HepG2 (cell line): Measurements from ENCODE around the gene WWTR1. TPM values are rescaled to one million over a fixed set of nuclear protein-coding genes. Genes with fewer than 3 reads are reported as not detected.
A peak's percentile ranks its signal among the peaks of the same experiment; 100 is the strongest.

Source experiments
- HMGXB3 ChIP-seq: sonication (generic); formaldehyde crosslinking; IDR thresholded peaks from 2 replicates; pipeline ENCODE4 v1.4.0; 2020; ENCODE audit warnings: missing genetic modification reagents, borderline replicate concordance
- HOMEZ ChIP-seq: IDR thresholded peaks from 2 replicates; pipeline ENCODE4 v1.6.1; 2016; ENCODE audit warnings: low read depth
- NR2F6 ChIP-seq, 2 experiments: IDR thresholded peaks; 2 replicates each; pipeline ENCODE4 v1.6.1; 2016; ENCODE audit warnings: antibody characterized with exemption in 1 of 2, mild to moderate bottlenecking in 1 of 2
- POGZ ChIP-seq: sonication (generic); formaldehyde crosslinking; IDR thresholded peaks from 2 replicates; pipeline ENCODE4 v1.4.0; 2020; ENCODE audit warnings: mild to moderate bottlenecking, missing genetic modification reagents
- PTBP1 ChIP-seq: fragments of 200-400 bp; formaldehyde crosslinking; IDR thresholded peaks from 2 replicates; pipeline ENCODE4 v1.6.1; 2018; ENCODE audit warnings: low read length, low read depth; ENCODE audit not compliant: poor library complexity, severe bottlenecking
- RELA ChIP-seq: sonication (generic); formaldehyde crosslinking; IDR thresholded peaks from 2 replicates; pipeline ENCODE4 v1.4.0; 2020; ENCODE audit warnings: missing genetic modification reagents
- RFXANK ChIP-seq: IDR thresholded peaks from 2 replicates; pipeline ENCODE4 v1.6.1; 2016
- RXRA ChIP-seq: sonication (generic); formaldehyde crosslinking; IDR thresholded peaks from 2 replicates; pipeline ENCODE4 v1.5.1; 2020; ENCODE audit warnings: missing genetic modification reagents
- SRSF9 ChIP-seq: fragments of 200-400 bp; formaldehyde crosslinking; IDR thresholded peaks from 2 replicates; pipeline ENCODE4 v1.6.1; 2018; ENCODE audit warnings: borderline replicate concordance, mild to moderate bottlenecking, low read depth, low read length; ENCODE audit not compliant: insufficient read depth, poor library complexity, severe bottlenecking
- TBP ChIP-seq: sonication (generic); formaldehyde crosslinking; IDR thresholded peaks from 2 replicates; pipeline ENCODE4 v1.5.0; 2020; ENCODE audit warnings: missing genetic modification reagents
- ZNF124 ChIP-seq: sonication (generic); formaldehyde crosslinking; IDR thresholded peaks from 2 replicates; pipeline ENCODE4 v1.4.0; 2020; ENCODE audit warnings: missing genetic modification reagents
- ZNF431 ChIP-seq: sonication (generic); formaldehyde crosslinking; IDR thresholded peaks from 2 replicates; pipeline ENCODE4 v1.9.0; 2022; ENCODE audit warnings: missing genetic modification reagents, low read depth, mild to moderate bottlenecking, borderline replicate concordance
- ZNF468 ChIP-seq: sonication (generic); formaldehyde crosslinking; IDR thresholded peaks from 2 replicates; pipeline ENCODE4 v1.8.0; 2022; ENCODE audit warnings: mild to moderate bottlenecking, moderate library complexity, missing genetic modification reagents
- ZNF510 ChIP-seq: sonication (generic); formaldehyde crosslinking; IDR thresholded peaks from 2 replicates; pipeline ENCODE4 v1.4.0; 2020; ENCODE audit warnings: low read depth, mild to moderate bottlenecking, missing genetic modification reagents
- ZNF572 ChIP-seq: sonication (generic); formaldehyde crosslinking; IDR thresholded peaks from 2 replicates; pipeline ENCODE4 v1.5.1; 2020; ENCODE audit warnings: mild to moderate bottlenecking, missing genetic modification reagents
- ZNF747 ChIP-seq: sonication (generic); formaldehyde crosslinking; IDR thresholded peaks from 2 replicates; pipeline ENCODE4 v1.8.1; 2023; ENCODE audit warnings: missing genetic modification reagents, mild to moderate bottlenecking, borderline replicate concordance
- polyA plus RNA-seq, 8 experiments: library from polyadenylated mRNA; depleted of rRNA in 3 of 8; stranded (reverse) in 7 of 8; unstranded in 1 of 8; fragments of >200 nt; fragmentation: Illumina TruSeq in 4 of 8; extraction: Trizol in 4 of 8; gene quantifications; 2 replicates each; pipeline versions ENCODE4 v1.2.1 to v1.2.3, GENCODE V29; 2011 to 2016; ENCODE audit warnings: low read depth in 4 of 8, missing spikeins in 1 of 8, mixed read lengths in 1 of 8; ENCODE audit not compliant: insufficient read depth in 1 of 8
- total RNA-seq, 5 experiments: library from RNA; depleted of rRNA; stranded (reverse); fragments of >200 nt; fragmentation: Illumina TruSeq; extraction: Trizol; gene quantifications; 2 replicates each; pipeline ENCODE4 v1.2.3, GENCODE V29; 2016; ENCODE audit warnings: low read depth in 1 of 5
- TF ChIP-seq, protein P1 (sequence below): sonication (generic); formaldehyde crosslinking; IDR thresholded peaks from 2 replicates; pipeline ENCODE4 v1.8.1; 2023; ENCODE audit warnings: mild to moderate bottlenecking, missing genetic modification reagents
- TF ChIP-seq, protein P2 (sequence below): sonication (generic); formaldehyde crosslinking; IDR thresholded peaks from 2 replicates; pipeline ENCODE4 v1.5.1; 2020; ENCODE audit warnings: missing genetic modification reagents, mild to moderate bottlenecking, borderline replicate concordance

WWTR1 gene
- total and polyA plus RNA-seq, 2 of the 13 experiments (the other 11 are each of a cell fraction or from before 2014, with no cell fraction given): 19.7 to 139 TPM

- TF ChIP-seq RELA (CRISPR knock-in tag) (no peak), ZNF431 (CRISPR knock-in tag) (no peak), ZNF747 (CRISPR knock-in tag) (no peak), ZNF510 (no peak), PTBP1 (no peak), HOMEZ (0 out of 2 replicates have a peak, but pooled peaks have one; percentile 61), SRSF9 (no peak), POGZ (CRISPR knock-in tag) (peak; percentile 59; the same call in 1 of the 2 replicates), RFXANK (CRISPR knock-in tag) (0 out of 2 replicates have a peak, but pooled peaks have one; percentile 39), HMGXB3 (CRISPR knock-in tag) (peak; percentile 38; the same call in 1 of the 2 replicates), ZNF124 (CRISPR knock-in tag) (peak; percentile 75; the same call in 1 of the 2 replicates), ZNF572 (CRISPR knock-in tag) (no peak), TBP (CRISPR knock-in tag) (no peak), ZNF468 (CRISPR knock-in tag) (no peak), NR2F6 (IDR thresholded peaks at IDR 0.05) (no peak), NR2F6 (CRISPR knock-in tag; IDR thresholded peaks at IDR 0.05) (peak; percentile 49; the same call in 1 of the 2 replicates), RXRA (CRISPR knock-in tag) (no peak; the same call in 1 of the 2 replicates)
- TF ChIP-seq, protein P1, sequence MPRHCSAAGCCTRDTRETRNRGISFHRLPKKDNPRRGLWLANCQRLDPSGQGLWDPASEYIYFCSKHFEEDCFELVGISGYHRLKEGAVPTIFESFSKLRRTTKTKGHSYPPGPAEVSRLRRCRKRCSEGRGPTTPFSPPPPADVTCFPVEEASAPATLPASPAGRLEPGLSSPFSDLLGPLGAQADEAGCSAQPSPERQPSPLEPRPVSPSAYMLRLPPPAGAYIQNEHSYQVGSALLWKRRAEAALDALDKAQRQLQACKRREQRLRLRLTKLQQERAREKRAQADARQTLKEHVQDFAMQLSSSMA (CRISPR knock-in tag): no peak
- TF ChIP-seq, protein P2, sequence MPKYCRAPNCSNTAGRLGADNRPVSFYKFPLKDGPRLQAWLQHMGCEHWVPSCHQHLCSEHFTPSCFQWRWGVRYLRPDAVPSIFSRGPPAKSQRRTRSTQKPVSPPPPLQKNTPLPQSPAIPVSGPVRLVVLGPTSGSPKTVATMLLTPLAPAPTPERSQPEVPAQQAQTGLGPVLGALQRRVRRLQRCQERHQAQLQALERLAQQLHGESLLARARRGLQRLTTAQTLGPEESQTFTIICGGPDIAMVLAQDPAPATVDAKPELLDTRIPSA (CRISPR knock-in tag): no peak
Measured at GRCh38 chr3:149480326-149481017, 177.4 kb downstream of the WWTR1 start (continued).
